Measurements from ENCODE around the gene RBMS3.

The RBMS3 gene

DNA sequence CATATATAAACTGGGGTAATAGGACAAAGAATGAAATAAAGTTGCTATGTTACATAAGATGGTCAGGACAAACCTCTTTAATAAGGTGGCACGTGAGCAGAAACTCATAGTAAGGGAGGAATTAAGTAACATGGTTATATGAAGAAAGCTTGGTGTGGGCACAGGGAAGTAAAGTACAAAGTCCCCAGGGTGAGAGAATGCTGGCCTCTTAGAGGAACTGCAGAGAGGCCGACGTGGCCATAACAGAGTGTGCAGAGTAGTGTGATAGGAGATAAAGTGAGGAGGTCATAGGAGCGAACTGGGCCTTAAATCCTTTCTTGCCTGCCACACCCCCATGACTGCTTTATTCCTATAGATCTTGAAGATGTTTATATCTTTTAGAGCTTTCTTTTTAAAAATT, 17.4 kb upstream of the RBMS3 start:
- TF ChIP-seq, protein P1, sequence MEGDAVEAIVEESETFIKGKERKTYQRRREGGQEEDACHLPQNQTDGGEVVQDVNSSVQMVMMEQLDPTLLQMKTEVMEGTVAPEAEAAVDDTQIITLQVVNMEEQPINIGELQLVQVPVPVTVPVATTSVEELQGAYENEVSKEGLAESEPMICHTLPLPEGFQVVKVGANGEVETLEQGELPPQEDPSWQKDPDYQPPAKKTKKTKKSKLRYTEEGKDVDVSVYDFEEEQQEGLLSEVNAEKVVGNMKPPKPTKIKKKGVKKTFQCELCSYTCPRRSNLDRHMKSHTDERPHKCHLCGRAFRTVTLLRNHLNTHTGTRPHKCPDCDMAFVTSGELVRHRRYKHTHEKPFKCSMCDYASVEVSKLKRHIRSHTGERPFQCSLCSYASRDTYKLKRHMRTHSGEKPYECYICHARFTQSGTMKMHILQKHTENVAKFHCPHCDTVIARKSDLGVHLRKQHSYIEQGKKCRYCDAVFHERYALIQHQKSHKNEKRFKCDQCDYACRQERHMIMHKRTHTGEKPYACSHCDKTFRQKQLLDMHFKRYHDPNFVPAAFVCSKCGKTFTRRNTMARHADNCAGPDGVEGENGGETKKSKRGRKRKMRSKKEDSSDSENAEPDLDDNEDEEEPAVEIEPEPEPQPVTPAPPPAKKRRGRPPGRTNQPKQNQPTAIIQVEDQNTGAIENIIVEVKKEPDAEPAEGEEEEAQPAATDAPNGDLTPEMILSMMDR (IDR thresholded peaks at IDR 0.05; ENCODE audit: insufficient read depth, missing control alignments) = no peak
- FAIRE-seq (no peak), DNase-seq (ENCODE audit: insufficient read length, low spot score) (no peak)

DNA sequence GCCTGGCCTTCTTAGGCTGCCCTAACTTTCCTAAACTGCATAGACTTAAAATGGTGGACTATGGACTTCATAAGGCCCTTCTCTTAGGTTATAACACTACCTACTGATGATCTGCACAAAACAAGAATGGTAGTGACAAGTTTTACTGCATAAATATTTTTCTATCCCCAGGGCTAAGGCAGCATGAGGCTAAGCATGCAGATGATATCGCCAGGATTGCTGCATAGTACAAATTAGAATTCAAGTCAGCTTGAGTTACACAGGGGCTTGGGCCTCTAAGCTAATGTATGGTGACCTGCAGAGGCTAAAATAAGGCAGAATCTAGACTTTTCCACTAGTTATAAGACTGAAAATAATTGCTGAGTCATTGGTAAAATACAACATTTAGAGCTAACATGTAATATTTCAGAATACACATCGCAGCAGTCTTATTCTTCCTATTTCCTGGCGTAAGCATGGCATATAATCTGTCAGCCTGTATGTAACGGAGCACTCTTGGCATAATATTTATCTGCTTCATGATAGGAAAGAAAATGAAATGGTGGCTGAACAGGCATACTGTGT, 15.3 kb upstream of the RBMS3 start:
- TF ChIP-seq, protein P1 (IDR thresholded peaks at IDR 0.05; ENCODE audit: insufficient read depth, missing control alignments) = no peak
- no peak for FAIRE-seq
- no peak for DNase-seq (ENCODE audit: insufficient read length, low spot score)

GRCh38 chr3:29267226-29267625, 13.6 kb upstream of the RBMS3 start:
- FAIRE-seq (no peak), DNase-seq (ENCODE audit: insufficient read length, low spot score) (no peak)
- TF ChIP-seq, protein P1 (IDR thresholded peaks at IDR 0.05; ENCODE audit: insufficient read depth, missing control alignments) = no peak

DNA sequence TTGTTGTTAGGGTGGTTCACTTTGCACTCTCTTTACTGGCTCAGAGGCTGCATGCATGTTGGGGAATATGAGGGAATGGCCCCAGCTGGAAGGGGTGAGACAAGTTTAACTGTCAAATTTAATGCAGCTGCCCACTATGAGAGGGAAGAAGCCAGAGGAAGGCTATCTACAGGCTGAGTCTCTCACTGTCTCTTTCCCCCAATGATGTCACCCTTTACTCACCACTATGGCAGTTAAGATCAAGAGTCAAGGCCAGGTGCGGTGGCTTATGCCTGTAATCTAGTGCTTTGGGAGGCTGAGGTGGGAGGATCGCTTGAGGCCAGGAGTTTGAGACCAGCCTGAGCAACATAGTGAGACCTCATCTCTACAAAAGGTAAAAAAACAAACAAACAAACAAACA, 12.2 kb upstream of the RBMS3 start:
- TF ChIP-seq, protein P1 (IDR thresholded peaks at IDR 0.05; ENCODE audit: insufficient read depth, missing control alignments) = no peak
- no peak for DNase-seq (ENCODE audit: insufficient read length, low spot score)
- no peak for FAIRE-seq

- DNase-seq (ENCODE audit: insufficient read length, low spot score) (no peak), FAIRE-seq (no peak)
- TF ChIP-seq, protein P1 (IDR thresholded peaks at IDR 0.05; ENCODE audit: insufficient read depth, missing control alignments) = no peak
These were observed 10.1 kb upstream of the RBMS3 start for GRCh38 chr3:29270752-29271151.

DNA sequence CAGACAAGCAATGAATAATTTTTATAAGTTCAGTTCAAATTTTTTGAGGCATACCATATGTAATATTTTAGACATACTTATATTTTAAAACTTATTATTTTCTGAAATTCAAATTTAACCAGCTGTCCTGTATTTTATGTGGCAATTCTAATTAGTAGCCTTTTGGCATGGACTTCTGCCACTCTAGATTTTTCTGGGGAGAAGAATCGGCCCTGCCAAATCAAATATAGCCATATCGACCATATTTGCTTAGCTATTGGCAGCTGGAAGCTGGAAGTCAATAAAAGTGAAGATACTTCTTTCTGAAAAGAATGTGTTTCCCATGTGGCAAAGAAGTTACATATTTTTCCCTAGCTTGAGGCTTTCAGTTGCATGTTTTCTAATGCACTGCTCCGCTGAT, 9.4 kb upstream of the RBMS3 start:
- FAIRE-seq (no peak), DNase-seq (ENCODE audit: insufficient read length, low spot score) (no peak)
- TF ChIP-seq, protein P1 (IDR thresholded peaks at IDR 0.05; ENCODE audit: insufficient read depth, missing control alignments) = no peak

DNA sequence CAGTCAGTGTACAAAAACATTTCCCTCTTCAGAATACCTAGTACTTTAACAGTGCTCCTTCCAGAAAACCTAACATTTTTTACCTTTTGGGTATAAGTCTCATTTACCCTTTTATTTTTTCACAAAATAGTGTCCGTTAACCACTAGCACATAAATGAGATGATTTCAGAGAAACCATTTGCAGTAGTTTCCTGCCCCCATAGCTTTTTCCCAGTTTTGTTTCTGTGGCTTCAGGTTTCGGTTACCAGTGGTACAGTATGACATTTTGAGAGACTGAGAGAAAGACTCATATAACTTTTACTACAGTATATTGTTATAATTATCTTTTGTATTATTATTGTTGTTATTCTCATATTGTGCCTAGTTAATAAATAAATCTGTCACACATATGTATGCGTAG, 6.2 kb upstream of the RBMS3 start:
- no peak for FAIRE-seq
- TF ChIP-seq, protein P1 (IDR thresholded peaks at IDR 0.05; ENCODE audit: insufficient read depth, missing control alignments) = no peak
- DNase-seq (ENCODE audit: insufficient read length, low spot score) = no peak
